GM23248 (cell line): ENCODE results near the gene MEGF11. TPM values are rescaled to one million over a fixed set of nuclear protein-coding genes. Genes with fewer than 3 reads are reported as not detected.

ENCODE experiments used
- DNase-seq: peaks from one replicate; pipeline ENCODE4 v3.0.0-alpha.2; 2015
- H2AFZ ChIP-seq: fragments of 200-600 bp; sonication (generic); 2 replicates; pipeline ENCODE4 v1.6.1; 2016; ENCODE audit warnings: antibody characterized with exemption
- H3F3A ChIP-seq: fragments of 200-600 bp; sonication (generic); 2 replicates; pipeline ENCODE4 v1.6.1; 2016; ENCODE audit warnings: mild to moderate bottlenecking, antibody characterized with exemption, mixed run types; ENCODE audit not compliant: insufficient read depth
- H3K27ac ChIP-seq: fragments of 200-600 bp; sonication (generic); 2 replicates; pipeline ENCODE4 v1.5.1; 2016; ENCODE audit warnings: mild to moderate bottlenecking
- H3K27me3 ChIP-seq: fragments of 200-600 bp; sonication (generic); replicated peaks from 2 replicates; pipeline ENCODE4 v1.6.1; 2016; ENCODE audit warnings: mild to moderate bottlenecking; ENCODE audit not compliant: insufficient read depth
- H3K36me3 ChIP-seq: fragments of 200-600 bp; sonication (generic); 2 replicates; pipeline ENCODE4 v1.6.1; 2016; ENCODE audit warnings: low read depth, mild to moderate bottlenecking
- H3K4me1 ChIP-seq: fragments of 200-600 bp; sonication (generic); 2 replicates; pipeline ENCODE4 v1.6.1; 2016; ENCODE audit warnings: mild to moderate bottlenecking; ENCODE audit not compliant: insufficient read depth
- H3K4me2 ChIP-seq: fragments of 200-600 bp; sonication (generic); one replicate; pipeline ENCODE4 v1.6.1; 2016; ENCODE audit warnings: mild to moderate bottlenecking; ENCODE audit not compliant: unreplicated experiment
- H3K4me3 ChIP-seq: fragments of 200-600 bp; sonication (generic); 2 replicates; pipeline ENCODE4 v1.5.1; 2016; ENCODE audit warnings: mild to moderate bottlenecking
- H3K79me2 ChIP-seq: fragments of 200-600 bp; sonication (generic); 2 replicates; pipeline ENCODE4 v1.6.1; 2016; ENCODE audit warnings: mild to moderate bottlenecking; ENCODE audit not compliant: insufficient read depth
- H3K9ac ChIP-seq: fragments of 200-600 bp; sonication (generic); 2 replicates; pipeline ENCODE4 v1.6.1; 2016; ENCODE audit warnings: mild to moderate bottlenecking
- H3K9me2 ChIP-seq: fragments of 200-600 bp; sonication (generic); 2 replicates; pipeline ENCODE4 v1.6.1; 2016; ENCODE audit warnings: mixed run types, mild to moderate bottlenecking, moderate library complexity; ENCODE audit not compliant: insufficient read depth
- H3K9me3 ChIP-seq: fragments of 200-600 bp; sonication (generic); one replicate; pipeline ENCODE4 v1.6.1; 2017; ENCODE audit warnings: low read depth
- H4K20me1 ChIP-seq: fragments of 200-600 bp; sonication (generic); 2 replicates; pipeline ENCODE4 v1.6.0; 2016; ENCODE audit not compliant: insufficient read depth
- EZH2 ChIP-seq: fragments of 200-600 bp; sonication (generic); IDR thresholded peaks from 2 replicates; pipeline ENCODE4 v1.6.1; 2018; ENCODE audit warnings: antibody characterized with exemption, mild to moderate bottlenecking; ENCODE audit not compliant: insufficient read depth, poor library complexity, severe bottlenecking
- EZH2phosphoT487 ChIP-seq: fragments of 200-600 bp; sonication (generic); IDR thresholded peaks from 2 replicates; pipeline ENCODE4 v1.6.1; 2018; ENCODE audit warnings: antibody characterized with exemption, moderate library complexity, mild to moderate bottlenecking, low read depth; ENCODE audit not compliant: insufficient read depth
- WGBS, 2 experiments: methylation state at CpG; one replicate each; pipeline ENCODE4 v1.1.6; 2015 to 2017; ENCODE audit warnings: low lambda C conversion rate in 2 of 2, low coverage in 1 of 2; ENCODE audit errors: missing lambda C conversion rate in 2 of 2; 5-methylcytosine and 5-hydroxymethylcytosine counted together
- in situ Hi-C: fragments of 300-500 bp; cut with MboI; formaldehyde crosslinking; loops from 2 replicates; pipeline ENCODE4 v1.15.0; 2020
- polyA plus RNA-seq: library from polyadenylated mRNA; unstranded; fragments of >200 nt; fragmentation: Nextera tagmentation; extraction: Ambion mirVana; gene quantifications from 2 replicates; pipeline ENCODE4 v1.2.1, GENCODE V29; 2016
- total RNA-seq: library from RNA; depleted of rRNA; stranded (reverse); fragments of >200 nt; shearing (Covaris generic); gene quantifications from 2 replicates; pipeline ENCODE4 v1.2.3, GENCODE V29; 2014

MEGF11 gene
- total and polyA plus RNA-seq, 2 experiments from 2014 or later = 0.14 TPM; not detected in 1

DNA sequence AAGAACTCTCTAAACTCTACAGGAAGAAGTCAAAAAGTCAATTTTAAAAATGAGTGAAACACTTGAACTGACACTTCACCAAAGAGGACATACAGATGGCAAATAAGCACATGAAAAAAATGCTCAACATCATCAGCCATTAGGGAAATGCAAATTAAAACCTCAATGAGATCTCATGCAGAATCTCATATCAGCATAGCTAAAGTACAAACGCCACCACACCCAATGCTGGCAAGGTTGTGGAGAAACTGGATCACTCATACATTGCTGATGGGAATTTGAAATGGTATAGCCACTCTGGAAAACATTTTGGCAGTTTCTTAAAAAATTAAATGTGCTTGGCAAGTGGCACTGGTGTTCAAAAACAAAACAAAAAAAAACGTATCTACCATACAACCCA lies 34.2 kb downstream of the MEGF11 start:
- Histone ChIP-seq H3K79me2 (no peaks in the 10 kb centered on the region), H3K9me3 (no peaks in the 10 kb centered on the region), H4K20me1 (no peaks in the 10 kb centered on the region), H3K4me1 (no peaks in the 10 kb centered on the region), H3K36me3 (no peaks in the 10 kb centered on the region), H3K9me2 (no peaks in the 10 kb centered on the region), H3K27ac (no peak overlapping the region), H3K27me3 (peaks cover 49% of the 10 kb centered on the region), H3K4me3 (no peak overlapping the region), H3F3A (no peaks in the 10 kb centered on the region), H3K4me2 (no peak overlapping the region), H3K9ac (no peak overlapping the region), H2AFZ (no peak overlapping the region)
- TF ChIP-seq EZH2 (no peak), EZH2phosphoT487 (no peak)
- in situ Hi-C loops = no loop called here
- WGBS, 2 experiments = 15 to 17% methylated on average over 2 of the region's 2 CpGs
- DNase-seq = no peak

DNA sequence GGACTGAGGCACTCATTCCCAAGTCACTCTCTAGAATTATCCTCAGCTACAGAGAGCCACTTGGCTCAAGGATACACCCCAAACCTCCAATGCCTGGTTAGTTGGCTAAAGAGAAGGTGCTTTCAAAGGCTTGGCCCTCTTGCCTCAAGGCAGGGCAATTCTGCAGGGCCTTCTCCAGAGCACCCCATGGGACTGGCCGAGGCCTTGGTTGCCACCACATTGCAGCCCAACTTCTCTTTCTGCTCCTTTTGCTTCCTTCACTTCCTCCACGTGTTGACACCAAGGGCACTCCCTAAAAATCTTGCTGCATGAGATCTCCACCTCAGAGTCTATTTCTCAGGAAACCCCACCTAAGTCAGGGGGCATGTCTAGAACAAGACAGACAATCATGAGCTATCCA lies 36.7 kb downstream of the MEGF11 start:
- no peak overlapping the region for H3K4me3 ChIP-seq
- TF ChIP-seq EZH2phosphoT487 (no peak), EZH2 (no peak)

DNA sequence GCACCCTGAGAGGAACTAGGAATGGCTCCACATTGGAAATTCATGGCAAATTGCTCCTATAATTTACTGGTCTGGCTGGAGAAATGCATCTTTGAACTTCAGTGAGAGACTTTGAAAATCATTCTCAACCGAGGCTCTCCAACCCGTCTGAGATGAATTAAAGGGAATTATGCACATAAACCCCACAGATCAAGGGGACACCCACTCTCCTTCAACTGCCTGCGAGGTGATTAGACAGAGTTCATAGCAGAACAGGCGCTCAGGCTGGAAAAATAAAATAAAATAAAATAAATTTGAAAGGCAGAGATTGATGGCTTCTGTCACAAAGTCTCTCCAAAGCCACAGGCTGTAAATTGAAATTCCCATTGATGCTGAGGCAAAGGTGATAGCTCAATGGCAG lies 37.7 kb downstream of the MEGF11 start:
- Histone ChIP-seq H2AFZ (no peak overlapping the region), H3F3A (no peaks in the 10 kb centered on the region), H3K9me3 (no peaks in the 10 kb centered on the region), H3K9me2 (no peaks in the 10 kb centered on the region), H3K36me3 (no peaks in the 10 kb centered on the region), H3K4me2 (no peak overlapping the region), H3K4me3 (no peak overlapping the region), H3K9ac (no peak overlapping the region), H4K20me1 (no peaks in the 10 kb centered on the region), H3K79me2 (no peaks in the 10 kb centered on the region), H3K27ac (no peak overlapping the region), H3K4me1 (no peaks in the 10 kb centered on the region), H3K27me3 (peaks cover 34% of the 10 kb centered on the region)
- TF ChIP-seq EZH2 (no peak), EZH2phosphoT487 (no peak)
- DNase-seq = no peak
- in situ Hi-C loops = no loop called here
- 15 to 19% methylated on average over 4 of the region's 4 CpGs for WGBS, 2 experiments

More for the DNA sequence above, 36.7 kb downstream of the MEGF11 start:
- Histone ChIP-seq H3K27me3 (peaks cover 38% of the 10 kb centered on the region), H3K4me1 (no peaks in the 10 kb centered on the region), H4K20me1 (no peaks in the 10 kb centered on the region), H3K9ac (no peak overlapping the region), H3K27ac (no peak overlapping the region), H3K4me2 (no peak overlapping the region), H3K79me2 (no peaks in the 10 kb centered on the region), H3K9me3 (no peaks in the 10 kb centered on the region), H3K36me3 (no peaks in the 10 kb centered on the region), H3K9me2 (no peaks in the 10 kb centered on the region), H2AFZ (no peak overlapping the region), H3F3A (no peaks in the 10 kb centered on the region)
- WGBS, 2 experiments = 28 to 35% methylated on average over 2 of the region's 2 CpGs
- in situ Hi-C loops = no loop called here
- no peak for DNase-seq

DNA sequence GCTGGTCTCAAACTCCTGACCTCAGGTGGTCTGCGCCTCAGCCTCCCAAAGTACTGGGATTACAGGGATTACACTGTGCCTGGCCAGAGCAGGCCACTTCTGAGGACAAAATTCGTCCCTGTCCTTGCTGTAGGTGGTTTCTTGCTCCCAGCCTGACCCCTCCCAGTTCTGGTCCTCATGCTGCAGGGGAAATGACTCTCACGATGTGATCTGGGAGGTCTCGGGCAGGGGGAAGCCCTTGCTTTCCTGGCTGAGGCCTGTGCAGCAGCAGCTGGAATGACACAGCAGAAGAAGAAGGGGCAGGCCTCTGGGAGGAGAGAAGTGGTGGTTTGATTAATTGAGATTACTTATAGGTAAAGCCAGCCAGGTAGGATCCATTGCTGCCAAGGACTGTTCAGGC lies 39.3 kb downstream of the MEGF11 start:
- Histone ChIP-seq H3F3A (no peaks in the 10 kb centered on the region), H4K20me1 (no peaks in the 10 kb centered on the region), H3K79me2 (no peaks in the 10 kb centered on the region), H2AFZ (no peak overlapping the region), H3K4me2 (no peak overlapping the region), H3K4me3 (no peak overlapping the region), H3K27ac (no peak overlapping the region), H3K9me3 (no peaks in the 10 kb centered on the region), H3K36me3 (no peaks in the 10 kb centered on the region), H3K4me1 (no peaks in the 10 kb centered on the region), H3K27me3 (peaks cover 25% of the 10 kb centered on the region), H3K9me2 (no peaks in the 10 kb centered on the region), H3K9ac (no peak overlapping the region)
- TF ChIP-seq EZH2phosphoT487 (no peak), EZH2 (no peak)
- no peak for DNase-seq
- WGBS, 2 experiments = 40 to 48% methylated on average over 4 of the region's 4 CpGs
- in situ Hi-C loops = no loop called here

DNA sequence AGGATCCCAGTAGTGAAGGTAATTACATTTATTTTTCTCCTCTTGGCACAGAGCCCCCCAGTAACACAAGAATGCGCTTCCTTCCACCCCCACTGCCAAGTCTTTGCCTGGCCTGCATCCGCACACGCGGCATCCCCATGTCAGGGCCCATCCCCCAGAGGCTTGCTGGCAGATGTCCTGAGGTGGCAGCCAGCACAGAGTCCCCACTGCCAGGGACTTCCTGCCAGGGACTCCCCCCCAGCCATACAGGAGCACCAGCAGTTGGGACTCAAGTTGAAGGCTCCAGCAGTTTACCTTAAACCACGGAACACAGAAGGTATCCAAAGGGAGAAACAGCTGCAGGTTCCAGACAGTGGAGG lies 41.0 kb downstream of the MEGF11 start:
- no peak for DNase-seq
- TF ChIP-seq EZH2 (no peak), EZH2phosphoT487 (no peak)
- Histone ChIP-seq H3K9ac (no peak overlapping the region), H4K20me1 (no peaks in the 10 kb centered on the region), H2AFZ (no peak overlapping the region), H3K4me3 (no peak overlapping the region), H3K9me3 (no peaks in the 10 kb centered on the region), H3K27me3 (peaks cover 19% of the 10 kb centered on the region), H3K79me2 (no peaks in the 10 kb centered on the region), H3F3A (no peaks in the 10 kb centered on the region), H3K36me3 (no peaks in the 10 kb centered on the region), H3K4me2 (no peak overlapping the region), H3K4me1 (no peaks in the 10 kb centered on the region), H3K27ac (no peak overlapping the region), H3K9me2 (no peaks in the 10 kb centered on the region)
- 21 to 37% methylated on average over 5 of the region's 5 CpGs for WGBS, 2 experiments
- in situ Hi-C loops = no loop called here
